WTC11 (cell line): Measurements from ENCODE around the gene KCNJ15. TPM values are rescaled to one million over a fixed set of nuclear protein-coding genes. Genes with fewer than 3 reads are reported as not detected.

Experiments used
- ATAC-seq: fragments of 200-7000 bp; cut with Tn5 transposase; 2 replicates; pipeline ENCODE4 v1.10.0; 2021; ENCODE audit warnings: mild to moderate bottlenecking, moderate library complexity
- CTCF ChIA-PET: fragments of 300-600 bp; sonication (Branson Sonifier 250); formaldehyde crosslinking; loops from one replicate; lab custom pipeline; 2021; ENCODE audit warnings: antibody characterized with exemption; lab: Charles Lee
- POLR2A ChIA-PET: fragments of 350-600 bp; sonication (Branson Sonifier 250); formaldehyde crosslinking; loops from one replicate; lab custom pipeline; 2021; ENCODE audit warnings: antibody characterized with exemption; lab: Charles Lee
- DNase-seq: peaks from one replicate; pipeline ENCODE4 v3.0.0; 2021; ENCODE audit warnings: low spot score
- H3K27ac Mint-ChIP-seq: 2 replicates; pipeline ENCODE4 v1.8.0; 2021; ENCODE audit warnings: mixed read lengths
- H3K27me3 Mint-ChIP-seq: 2 replicates; pipeline ENCODE4 v1.8.0; 2021; ENCODE audit warnings: low read depth, mild to moderate bottlenecking, moderate library complexity, mixed read lengths
- H3K36me3 Mint-ChIP-seq: 2 replicates; pipeline ENCODE4 v1.8.0; 2021; ENCODE audit warnings: mixed read lengths
- H3K4me1 Mint-ChIP-seq: 2 replicates; pipeline ENCODE4 v1.8.0; 2022; ENCODE audit warnings: mixed read lengths
- H3K4me3 Mint-ChIP-seq: 2 replicates; pipeline ENCODE4 v1.8.0; 2021; ENCODE audit warnings: mild to moderate bottlenecking, moderate library complexity, mixed read lengths
- H3K9me3 Mint-ChIP-seq: 2 replicates; pipeline ENCODE4 v1.8.0; 2021; ENCODE audit warnings: mixed read lengths
- CDX4 ChIP-seq: fragments of 250-450 bp; sonication (Bioruptor Pico); IDR thresholded peaks from 2 replicates; pipeline ENCODE4 v1.9.0; 2021; ENCODE audit warnings: moderate library complexity, mild to moderate bottlenecking, inconsistent platforms, borderline replicate concordance
- E2F1 ChIP-seq: sonication (generic); formaldehyde crosslinking; IDR thresholded peaks from 2 replicates; pipeline ENCODE4 v1.8.0; 2022; ENCODE audit warnings: mild to moderate bottlenecking, missing genetic modification reagents
- E2F4 ChIP-seq: sonication (generic); formaldehyde crosslinking; IDR thresholded peaks from 2 replicates; pipeline ENCODE4 v1.8.1; 2022; ENCODE audit warnings: low read depth, mild to moderate bottlenecking, moderate library complexity, missing genetic modification reagents, borderline replicate concordance
- ESRRA ChIP-seq: sonication (generic); formaldehyde crosslinking; IDR thresholded peaks from 2 replicates; pipeline ENCODE4 v1.8.1; 2022; ENCODE audit warnings: mild to moderate bottlenecking, missing genetic modification reagents, borderline replicate concordance
- FOXK1 ChIP-seq: sonication (generic); formaldehyde crosslinking; IDR thresholded peaks from 2 replicates; pipeline ENCODE4 v1.8.0; 2022; ENCODE audit warnings: mild to moderate bottlenecking, moderate library complexity, missing genetic modification reagents
- IRF2 ChIP-seq: sonication (generic); formaldehyde crosslinking; IDR thresholded peaks from 2 replicates; pipeline ENCODE4 v1.8.0; 2022; ENCODE audit warnings: low read depth, missing genetic modification reagents, borderline replicate concordance
- NR3C1 ChIP-seq: sonication (generic); formaldehyde crosslinking; conservative IDR thresholded peaks from 2 replicates; pipeline ENCODE4 v1.8.1; 2023; ENCODE audit warnings: low read depth, mild to moderate bottlenecking, missing genetic modification reagents
- OVOL2 ChIP-seq: fragments of 250-450 bp; sonication (Bioruptor Pico); IDR thresholded peaks from 2 replicates; pipeline ENCODE4 v1.9.0; 2021; ENCODE audit warnings: mild to moderate bottlenecking, borderline replicate concordance
- PREB ChIP-seq: sonication (generic); formaldehyde crosslinking; IDR thresholded peaks from 2 replicates; pipeline ENCODE4 v1.8.1; 2022; ENCODE audit warnings: mild to moderate bottlenecking, missing genetic modification reagents, moderate library complexity, borderline replicate concordance
- RELA ChIP-seq: sonication (generic); formaldehyde crosslinking; IDR thresholded peaks from 2 replicates; pipeline ENCODE4 v1.8.1; 2022; ENCODE audit warnings: missing genetic modification reagents, mild to moderate bottlenecking, borderline replicate concordance
- RORB ChIP-seq: fragments of 250-450 bp; sonication (Bioruptor Pico); IDR thresholded peaks from 2 replicates; pipeline ENCODE4 v1.9.0; 2021; ENCODE audit warnings: mild to moderate bottlenecking
- SMAD3 ChIP-seq: sonication (generic); formaldehyde crosslinking; IDR thresholded peaks from 2 replicates; pipeline ENCODE4 v1.8.0; 2022; ENCODE audit warnings: missing genetic modification reagents, mild to moderate bottlenecking, borderline replicate concordance
- SMAD4 ChIP-seq: sonication (generic); formaldehyde crosslinking; IDR thresholded peaks from 2 replicates; pipeline ENCODE4 v1.8.0; 2022; ENCODE audit warnings: mild to moderate bottlenecking, missing genetic modification reagents
- SOX15 ChIP-seq: fragments of 250-450 bp; sonication (Bioruptor Pico); IDR thresholded peaks from 2 replicates; pipeline ENCODE4 v1.9.0; 2021; ENCODE audit warnings: mild to moderate bottlenecking
- TEAD4 ChIP-seq: sonication (generic); formaldehyde crosslinking; IDR thresholded peaks from 2 replicates; pipeline ENCODE4 v1.8.0; 2022; ENCODE audit warnings: mild to moderate bottlenecking, missing genetic modification reagents
- USF2 ChIP-seq: sonication (generic); formaldehyde crosslinking; IDR thresholded peaks from 2 replicates; pipeline ENCODE4 v1.8.1; 2023; ENCODE audit warnings: mild to moderate bottlenecking, missing genetic modification reagents, moderate library complexity
- ZNF121 ChIP-seq: sonication (generic); formaldehyde crosslinking; IDR thresholded peaks from 2 replicates; pipeline ENCODE4 v1.8.0; 2023; ENCODE audit warnings: missing genetic modification reagents
- ZNF425 ChIP-seq: fragments of 250-450 bp; sonication (Bioruptor Pico); conservative IDR thresholded peaks from 2 replicates; pipeline ENCODE4 v1.9.0; 2021; ENCODE audit warnings: mild to moderate bottlenecking
- total RNA-seq: library from RNA; stranded (reverse); gene quantifications from 3 replicates; pipeline ENCODE4 v1.2.3, GENCODE V29; 2021

KCNJ15 gene
- total RNA-seq, 1 experiment from 2014 or later = 0.57 TPM

GRCh38 chr21:38330666-38331065 lies 73.9 kb downstream of the KCNJ15 start:
- H3K4me3 Mint-ChIP-seq = no peak overlapping the region
- TF ChIP-seq ZNF425 (CRISPR knock-in tag) (no peak), CDX4 (no peak), IRF2 (no peak), NR3C1 (CRISPR knock-in tag) (no peak), RORB (CRISPR knock-in tag) (no peak), PREB (CRISPR knock-in tag) (no peak), TEAD4 (no peak), SMAD4 (CRISPR knock-in tag) (no peak), OVOL2 (CRISPR knock-in tag) (no peak), E2F4 (no peak), ZNF121 (CRISPR knock-in tag) (no peak), SOX15 (no peak), SMAD3 (no peak), USF2 (CRISPR knock-in tag) (no peak), ESRRA (CRISPR knock-in tag) (no peak), FOXK1 (CRISPR knock-in tag) (no peak), E2F1 (CRISPR knock-in tag) (no peak)
- TF ChIP-seq, all 79 proteins: peak for 0
- POLR2A ChIA-PET = no interaction called here
- CTCF ChIA-PET = no interaction called here
- DNase-seq (no peak), ATAC-seq (no peak)
- Mint-ChIP-seq H3K36me3 (no peaks in the 10 kb centered on the region), H3K27ac (no peak overlapping the region), H3K27me3 (peaks cover 5% of the 10 kb centered on the region; the same call in 1 of the 2 replicates), H3K9me3 (peaks cover 8% of the 10 kb centered on the region), H3K4me1 (peaks cover 11% of the 10 kb centered on the region)

GRCh38 chr21:38333301-38334272 lies 76.8 kb downstream of the KCNJ15 start:
- no peak for TF ChIP-seq RELA (CRISPR knock-in tag)
- H3K27me3 Mint-ChIP-seq = no peaks in the 10 kb centered on the region
- peak; percentile 82 for ATAC-seq

More at GRCh38 chr21:38333301-38334272, 76.8 kb downstream of the KCNJ15 start:
- ChIA-PET CTCF (interaction anchor here (0.8 to 2.9 kb wide), 10 partner anchors 19 to 633 kb away, joined by 3 to 21 read pairs (median 7); no protein-coding TSS in a partner anchor), POLR2A (interaction anchor here (0.9 kb wide), 1 partner anchor 163 kb away, joined by 3 read pairs; no protein-coding TSS in a partner anchor)
- DNase-seq = no peak
- Mint-ChIP-seq H3K4me1 (peaks cover 5% of the 10 kb centered on the region; the same call in 1 of the 2 replicates), H3K9me3 (peaks cover 14% of the 10 kb centered on the region), H3K36me3 (no peaks in the 10 kb centered on the region), H3K27ac (no peak overlapping the region), H3K4me3 (no peak overlapping the region)
